GM12874 (cell line): ENCODE data around the gene CDC42BPA.

ENCODE experiments used
- TF ChIP-seq, protein P1 (sequence below): IDR thresholded peaks from 2 replicates; pipeline ENCODE4 v1.5.1; 2011; ENCODE audit warnings: low read depth, mild to moderate bottlenecking, control low read depth, low read length, moderate library complexity; ENCODE audit not compliant: insufficient read depth

Gene CDC42BPA

DNA sequence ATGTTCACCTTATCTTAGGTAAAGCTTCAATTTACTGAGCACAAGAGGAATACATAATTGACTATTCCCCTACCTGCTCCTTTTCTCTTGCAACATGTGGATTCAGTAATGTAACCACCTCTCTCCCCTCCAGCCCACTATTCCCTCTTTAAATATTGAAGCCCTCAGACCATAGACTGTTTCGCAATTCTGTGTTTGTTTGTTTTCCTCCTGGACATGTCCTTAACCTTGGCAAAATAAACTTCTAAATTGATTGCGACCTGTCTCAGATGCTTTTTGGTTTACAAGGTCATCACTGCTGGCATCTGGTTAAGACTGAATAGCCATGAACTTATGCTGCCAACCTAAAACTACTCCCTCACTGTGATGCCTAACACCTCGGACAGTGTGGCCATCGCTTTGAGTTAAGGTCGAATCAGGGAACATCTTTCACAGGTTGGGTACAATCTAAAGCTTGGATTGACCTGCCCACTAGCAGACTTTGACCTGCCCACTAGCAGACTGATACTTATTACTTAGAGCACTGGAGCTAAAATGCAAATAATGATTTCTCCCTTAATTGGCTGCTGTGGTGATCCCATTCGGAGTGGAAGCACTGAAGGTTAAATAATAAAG lies 10.2 kb upstream of the CDC42BPA start:
- TF ChIP-seq, protein P1, sequence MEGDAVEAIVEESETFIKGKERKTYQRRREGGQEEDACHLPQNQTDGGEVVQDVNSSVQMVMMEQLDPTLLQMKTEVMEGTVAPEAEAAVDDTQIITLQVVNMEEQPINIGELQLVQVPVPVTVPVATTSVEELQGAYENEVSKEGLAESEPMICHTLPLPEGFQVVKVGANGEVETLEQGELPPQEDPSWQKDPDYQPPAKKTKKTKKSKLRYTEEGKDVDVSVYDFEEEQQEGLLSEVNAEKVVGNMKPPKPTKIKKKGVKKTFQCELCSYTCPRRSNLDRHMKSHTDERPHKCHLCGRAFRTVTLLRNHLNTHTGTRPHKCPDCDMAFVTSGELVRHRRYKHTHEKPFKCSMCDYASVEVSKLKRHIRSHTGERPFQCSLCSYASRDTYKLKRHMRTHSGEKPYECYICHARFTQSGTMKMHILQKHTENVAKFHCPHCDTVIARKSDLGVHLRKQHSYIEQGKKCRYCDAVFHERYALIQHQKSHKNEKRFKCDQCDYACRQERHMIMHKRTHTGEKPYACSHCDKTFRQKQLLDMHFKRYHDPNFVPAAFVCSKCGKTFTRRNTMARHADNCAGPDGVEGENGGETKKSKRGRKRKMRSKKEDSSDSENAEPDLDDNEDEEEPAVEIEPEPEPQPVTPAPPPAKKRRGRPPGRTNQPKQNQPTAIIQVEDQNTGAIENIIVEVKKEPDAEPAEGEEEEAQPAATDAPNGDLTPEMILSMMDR: no peak

DNA sequence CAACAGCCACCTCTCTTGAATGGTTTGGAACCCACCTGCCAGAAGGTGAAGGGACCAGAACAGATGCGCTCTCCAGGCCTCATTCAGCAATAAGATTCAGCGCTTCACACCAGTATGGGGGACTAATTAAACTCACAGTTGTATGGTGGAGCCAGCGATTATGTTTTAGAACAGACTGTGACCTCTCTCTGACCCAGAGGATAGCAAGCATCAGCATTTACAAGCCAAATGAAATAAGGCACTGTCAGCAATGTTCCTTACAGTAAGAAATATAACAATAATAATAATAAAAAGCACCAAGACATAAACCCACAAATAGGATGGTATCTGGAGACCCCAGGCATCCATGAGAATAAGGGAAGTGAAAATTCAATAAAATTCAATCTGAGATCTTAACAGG lies 6.9 kb upstream of the CDC42BPA start:
- TF ChIP-seq, protein P1: no peak

DNA sequence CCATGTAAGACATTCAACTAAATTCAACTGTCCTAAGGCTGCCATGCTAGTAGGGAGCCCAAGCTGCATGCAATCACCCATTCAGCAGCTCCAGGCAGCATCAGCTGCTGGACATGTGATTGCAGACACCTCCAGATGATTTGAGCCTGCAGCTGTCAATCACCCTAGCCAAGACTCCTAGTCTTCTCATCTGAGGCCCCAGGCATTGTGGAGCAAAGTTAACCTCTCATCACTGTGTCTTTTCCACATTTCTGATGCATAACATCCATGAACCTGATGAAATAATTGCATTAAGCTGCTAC lies 5.6 kb upstream of the CDC42BPA start:
- TF ChIP-seq, protein P1: no peak

DNA sequence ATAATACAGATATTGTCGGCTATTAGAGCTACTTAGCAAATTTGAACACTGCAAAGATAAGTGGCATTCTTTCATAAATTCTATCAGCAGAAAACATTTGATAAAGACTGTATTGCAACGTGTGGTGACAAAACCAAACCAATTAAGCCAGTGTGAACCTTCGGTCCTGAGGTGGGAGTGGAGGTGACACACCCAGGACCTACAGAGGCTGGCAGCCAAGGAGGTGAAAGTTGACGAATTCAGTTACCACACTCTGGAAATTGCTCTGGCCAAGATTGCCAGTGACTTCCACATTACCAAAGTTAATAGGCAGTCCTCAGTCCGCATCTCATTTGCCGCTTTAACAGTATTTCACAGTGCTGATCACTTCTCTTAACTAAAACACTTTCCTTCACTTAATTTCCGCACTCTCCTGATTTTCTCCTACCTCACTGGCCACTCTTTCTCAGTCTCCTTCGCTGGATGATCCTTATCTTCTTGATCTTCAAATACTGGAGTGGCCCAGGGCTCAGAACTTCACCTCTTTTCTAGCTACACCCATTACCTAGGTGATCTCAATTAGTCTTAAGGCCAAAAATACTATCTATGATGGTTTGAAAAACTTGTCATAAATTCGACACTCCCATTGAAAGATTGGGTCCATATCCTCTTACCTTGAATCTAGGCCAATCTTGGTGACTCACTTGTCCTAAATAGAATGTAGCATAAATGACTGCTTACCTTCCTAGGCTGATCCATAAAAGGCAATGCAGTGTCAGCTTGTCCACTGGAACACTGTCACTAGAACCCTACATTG lies 5.1 kb upstream of the CDC42BPA start:
- TF ChIP-seq, protein P1: no peak

DNA sequence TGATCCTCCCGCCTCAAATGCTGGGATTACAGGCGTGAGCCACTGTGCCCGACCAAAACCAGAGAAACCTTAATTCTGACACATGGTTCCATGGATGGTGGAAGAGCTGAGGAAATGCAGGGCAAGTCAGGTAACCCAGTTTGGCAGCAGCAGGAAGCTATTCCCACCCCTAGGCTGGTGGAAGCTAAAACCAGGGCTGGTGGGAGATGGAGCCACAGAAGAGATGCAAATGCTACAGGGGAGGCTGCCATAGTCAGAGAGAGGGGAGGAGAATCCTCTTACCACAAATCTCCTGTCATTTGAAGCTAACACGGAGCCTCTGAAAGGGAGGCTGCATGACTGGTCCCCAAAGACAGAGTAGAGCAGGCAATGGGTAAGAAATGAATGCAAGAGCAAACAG lies 4.1 kb upstream of the CDC42BPA start:
- TF ChIP-seq, protein P1: no peak

DNA sequence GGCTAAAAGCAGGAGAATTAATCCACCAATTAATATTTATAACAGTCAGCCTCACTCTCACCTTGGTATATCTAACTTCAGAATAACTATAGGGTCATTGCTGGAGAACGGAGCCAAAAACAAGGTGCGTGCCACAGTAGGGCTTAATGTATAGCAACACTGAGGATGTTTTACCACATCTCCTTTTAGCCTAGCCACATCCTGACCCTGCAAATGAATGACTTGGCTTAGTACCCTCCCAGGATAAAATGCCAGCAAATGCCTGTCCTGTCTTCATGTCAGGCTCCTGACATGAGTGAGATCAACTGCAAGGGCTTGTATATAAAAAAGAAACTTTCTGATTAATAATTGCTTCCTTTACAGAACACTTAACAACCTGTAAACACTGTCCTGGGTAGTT lies 2.7 kb upstream of the CDC42BPA start:
- TF ChIP-seq, protein P1: no peak

DNA sequence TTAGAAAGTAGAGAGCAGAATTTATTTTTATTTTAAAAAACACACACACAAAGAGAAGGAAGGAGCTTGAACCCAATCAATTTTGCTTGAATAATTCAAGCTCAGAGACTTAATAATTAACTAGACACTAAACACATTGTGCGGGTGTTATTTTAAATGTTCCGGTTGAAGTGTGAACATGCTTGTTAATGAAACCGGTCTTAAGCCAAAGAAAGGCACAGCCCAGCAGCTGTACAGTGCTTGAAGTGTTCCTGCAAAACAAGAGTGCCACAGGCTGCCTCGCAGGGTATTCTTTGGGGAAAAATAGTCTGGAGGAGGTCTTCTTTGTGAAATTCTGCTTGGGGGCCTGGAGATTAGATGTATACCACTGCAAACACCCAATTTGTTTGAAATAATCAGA lies 2.2 kb upstream of the CDC42BPA start:
- TF ChIP-seq, protein P1: no peak
